OCI-LY1 (cell line): Measurements from ENCODE around the gene KCNF1.

Experiments used
- H2AFZ ChIP-seq: fragments of 200-600 bp; sonication (generic), shearing (Covaris generic); 2 replicates; pipeline ENCODE4 v1.6.0; 2014; ENCODE audit warnings: antibody characterized with exemption, mild to moderate bottlenecking, low read length
- H3F3A ChIP-seq: fragments of 200-600 bp; sonication (generic), shearing (Covaris generic); 2 replicates; pipeline ENCODE4 v1.6.0; 2014; ENCODE audit warnings: mild to moderate bottlenecking, antibody characterized with exemption, low read length, moderate library complexity; ENCODE audit not compliant: insufficient read depth
- H3K27ac ChIP-seq: fragments of 200-600 bp; sonication (generic); 2 replicates; pipeline ENCODE4 v1.5.1; 2014; ENCODE audit warnings: low read length, mixed run types, mild to moderate bottlenecking, low read depth; ENCODE audit not compliant: poor library complexity, severe bottlenecking
- H3K27me3 ChIP-seq: fragments of 200-600 bp; sonication (generic); 2 replicates; pipeline ENCODE4 v1.6.0; 2014; ENCODE audit warnings: antibody characterized with exemption, mild to moderate bottlenecking, low read length, moderate library complexity; ENCODE audit not compliant: insufficient read depth
- H3K36me3 ChIP-seq: fragments of 200-600 bp; sonication (generic); 2 replicates; pipeline ENCODE4 v1.6.1; 2014; ENCODE audit warnings: mild to moderate bottlenecking, antibody characterized with exemption, low read length, moderate library complexity, mixed read lengths; ENCODE audit not compliant: insufficient read depth
- H3K4me1 ChIP-seq: fragments of 200-600 bp; sonication (generic); 2 replicates; pipeline ENCODE4 v1.5.1; 2014; ENCODE audit warnings: mild to moderate bottlenecking, low read length, moderate library complexity; ENCODE audit not compliant: insufficient read depth, severe bottlenecking
- H3K4me2 ChIP-seq: fragments of 200-600 bp; sonication (generic), shearing (Covaris generic); 2 replicates; pipeline ENCODE4 v1.6.1; 2014; ENCODE audit warnings: low read length
- H3K4me3 ChIP-seq: fragments of 200-600 bp; sonication (generic); 2 replicates; pipeline ENCODE4 v1.5.1; 2014; ENCODE audit warnings: low read length, low read depth, mild to moderate bottlenecking, mixed read lengths; ENCODE audit not compliant: poor library complexity, severe bottlenecking
- H3K79me2 ChIP-seq: fragments of 200-600 bp; shearing (Covaris generic); 2 replicates; pipeline ENCODE4 v1.6.1; 2016; ENCODE audit warnings: mixed run types, low read length, mixed read lengths; ENCODE audit not compliant: insufficient read depth
- H3K9ac ChIP-seq: fragments of 200-600 bp; sonication (generic), shearing (Covaris generic); 2 replicates; pipeline ENCODE4 v1.6.1; 2014; ENCODE audit warnings: mild to moderate bottlenecking, low read length, mixed read lengths
- H3K9me2 ChIP-seq: fragments of 200-600 bp; sonication (generic), shearing (Covaris generic); 2 replicates; pipeline ENCODE4 v1.6.1; 2014; ENCODE audit warnings: low read depth, mild to moderate bottlenecking, low read length, mixed read lengths
- H3K9me3 ChIP-seq: fragments of 200-600 bp; shearing (Covaris generic); 2 replicates; pipeline ENCODE4 v1.6.1; 2014; ENCODE audit warnings: low read length, mixed read lengths
- H4K20me1 ChIP-seq: fragments of 200-600 bp; sonication (generic), shearing (Covaris generic); 2 replicates; pipeline ENCODE4 v1.6.0; 2016; ENCODE audit warnings: mild to moderate bottlenecking, low read length; ENCODE audit not compliant: insufficient read depth
- EZH2 ChIP-seq: fragments of 200-600 bp; sonication (generic), shearing (Covaris generic); IDR thresholded peaks from 2 replicates; pipeline ENCODE4 v1.8.0; 2017; ENCODE audit warnings: borderline replicate concordance, mixed run types, mild to moderate bottlenecking, antibody characterized with exemption, low read length, moderate library complexity, mixed read lengths
- TF ChIP-seq, protein P1 (sequence below): fragments of 200-600 bp; sonication (generic), shearing (Covaris generic); IDR thresholded peaks from 2 replicates; pipeline ENCODE4 v1.5.1; 2017; ENCODE audit warnings: mild to moderate bottlenecking, antibody characterized with exemption, low read length, moderate library complexity, mixed read lengths

The KCNF1 gene

DNA sequence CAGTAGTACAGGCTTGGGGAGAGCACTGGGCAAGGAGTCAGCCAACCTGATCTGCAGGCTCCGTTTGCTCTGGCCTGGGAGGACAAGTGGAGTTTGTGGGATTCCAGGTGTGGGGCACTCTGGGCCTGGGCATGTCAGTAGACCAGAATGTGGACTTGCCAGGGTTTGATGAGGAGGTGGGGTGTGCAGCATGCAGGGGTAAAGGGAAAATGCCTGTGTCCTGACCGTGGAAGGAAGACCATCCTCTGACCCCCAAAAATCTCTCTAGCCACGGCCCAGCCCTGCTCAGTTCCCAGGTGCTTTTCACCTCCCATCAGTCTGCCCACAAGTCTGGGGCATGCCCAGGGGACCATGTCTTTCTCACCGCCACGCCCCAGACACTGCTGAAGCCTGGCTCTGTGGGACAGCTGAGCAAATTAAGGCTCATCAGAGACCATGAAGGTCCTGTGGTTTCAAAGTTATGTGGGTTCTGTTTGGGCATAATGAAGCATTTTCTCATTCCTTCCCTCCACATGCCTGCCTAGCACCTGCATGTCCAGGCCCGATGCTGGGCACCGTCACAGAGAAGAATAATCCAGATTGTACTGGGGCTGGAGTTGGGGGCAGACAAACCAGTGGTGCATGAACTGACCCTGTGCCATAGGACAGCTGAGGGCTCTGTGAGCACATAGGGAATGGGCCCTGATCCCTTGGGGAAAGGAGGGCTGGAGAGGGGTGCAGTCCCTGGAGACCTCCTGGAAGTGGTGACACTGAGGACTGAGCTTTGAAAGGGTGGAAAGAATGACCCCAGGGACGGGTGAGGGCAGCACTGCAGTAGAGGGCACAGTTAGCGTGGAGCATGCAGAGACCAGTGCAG lies 6.5 kb upstream of the KCNF1 start:
- H3K4me2 ChIP-seq = no peak overlapping the region
- peaks cover 5% of the 10 kb centered on the region; the same call in 1 of the 2 replicates for H3K27me3 ChIP-seq
- H3K4me3 ChIP-seq = no peak overlapping the region
- no peak overlapping the region for H2AFZ ChIP-seq
- no peaks in the 10 kb centered on the region for H4K20me1 ChIP-seq
- H3K4me1 ChIP-seq = no peaks in the 10 kb centered on the region
- no peak overlapping the region for H3K27ac ChIP-seq
- H3K9me3 ChIP-seq = no peaks in the 10 kb centered on the region
- H3K79me2 ChIP-seq = no peaks in the 10 kb centered on the region
- no peaks in the 10 kb centered on the region for H3F3A ChIP-seq
- no peaks in the 10 kb centered on the region for H3K36me3 ChIP-seq
- no peak overlapping the region for H3K9ac ChIP-seq
- TF ChIP-seq, protein P1, sequence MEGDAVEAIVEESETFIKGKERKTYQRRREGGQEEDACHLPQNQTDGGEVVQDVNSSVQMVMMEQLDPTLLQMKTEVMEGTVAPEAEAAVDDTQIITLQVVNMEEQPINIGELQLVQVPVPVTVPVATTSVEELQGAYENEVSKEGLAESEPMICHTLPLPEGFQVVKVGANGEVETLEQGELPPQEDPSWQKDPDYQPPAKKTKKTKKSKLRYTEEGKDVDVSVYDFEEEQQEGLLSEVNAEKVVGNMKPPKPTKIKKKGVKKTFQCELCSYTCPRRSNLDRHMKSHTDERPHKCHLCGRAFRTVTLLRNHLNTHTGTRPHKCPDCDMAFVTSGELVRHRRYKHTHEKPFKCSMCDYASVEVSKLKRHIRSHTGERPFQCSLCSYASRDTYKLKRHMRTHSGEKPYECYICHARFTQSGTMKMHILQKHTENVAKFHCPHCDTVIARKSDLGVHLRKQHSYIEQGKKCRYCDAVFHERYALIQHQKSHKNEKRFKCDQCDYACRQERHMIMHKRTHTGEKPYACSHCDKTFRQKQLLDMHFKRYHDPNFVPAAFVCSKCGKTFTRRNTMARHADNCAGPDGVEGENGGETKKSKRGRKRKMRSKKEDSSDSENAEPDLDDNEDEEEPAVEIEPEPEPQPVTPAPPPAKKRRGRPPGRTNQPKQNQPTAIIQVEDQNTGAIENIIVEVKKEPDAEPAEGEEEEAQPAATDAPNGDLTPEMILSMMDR = no peak
- no peak for TF ChIP-seq EZH2
- no peaks in the 10 kb centered on the region for H3K9me2 ChIP-seq

DNA sequence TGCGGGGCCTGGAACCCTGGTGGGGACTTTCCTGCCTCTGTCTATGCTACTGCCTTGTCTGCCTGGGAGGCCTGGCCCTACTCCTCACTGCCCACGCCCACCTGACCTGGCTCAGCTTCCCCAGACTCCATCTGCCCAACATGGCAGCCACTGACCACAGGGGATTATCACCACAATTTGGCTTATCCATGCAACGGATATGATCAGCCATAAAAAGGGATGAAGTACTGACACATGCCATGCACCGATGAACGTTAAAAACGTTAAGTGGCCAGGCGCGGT lies 5.9 kb upstream of the KCNF1 start:
- no peaks in the 10 kb centered on the region for H3K4me1 ChIP-seq
- H3K27ac ChIP-seq = no peak overlapping the region
- no peak overlapping the region for H2AFZ ChIP-seq
- TF ChIP-seq EZH2 = no peak
- TF ChIP-seq, protein P1 = no peak
- H3K9me2 ChIP-seq = no peaks in the 10 kb centered on the region
- peaks cover 5% of the 10 kb centered on the region; the same call in 1 of the 2 replicates for H3K27me3 ChIP-seq
- no peak overlapping the region for H3K4me2 ChIP-seq
- H3F3A ChIP-seq = no peaks in the 10 kb centered on the region
- H3K9ac ChIP-seq = no peak overlapping the region
- H3K9me3 ChIP-seq = no peaks in the 10 kb centered on the region
- H4K20me1 ChIP-seq = no peaks in the 10 kb centered on the region
- H3K4me3 ChIP-seq = no peak overlapping the region
- no peaks in the 10 kb centered on the region for H3K79me2 ChIP-seq
- no peaks in the 10 kb centered on the region for H3K36me3 ChIP-seq

DNA sequence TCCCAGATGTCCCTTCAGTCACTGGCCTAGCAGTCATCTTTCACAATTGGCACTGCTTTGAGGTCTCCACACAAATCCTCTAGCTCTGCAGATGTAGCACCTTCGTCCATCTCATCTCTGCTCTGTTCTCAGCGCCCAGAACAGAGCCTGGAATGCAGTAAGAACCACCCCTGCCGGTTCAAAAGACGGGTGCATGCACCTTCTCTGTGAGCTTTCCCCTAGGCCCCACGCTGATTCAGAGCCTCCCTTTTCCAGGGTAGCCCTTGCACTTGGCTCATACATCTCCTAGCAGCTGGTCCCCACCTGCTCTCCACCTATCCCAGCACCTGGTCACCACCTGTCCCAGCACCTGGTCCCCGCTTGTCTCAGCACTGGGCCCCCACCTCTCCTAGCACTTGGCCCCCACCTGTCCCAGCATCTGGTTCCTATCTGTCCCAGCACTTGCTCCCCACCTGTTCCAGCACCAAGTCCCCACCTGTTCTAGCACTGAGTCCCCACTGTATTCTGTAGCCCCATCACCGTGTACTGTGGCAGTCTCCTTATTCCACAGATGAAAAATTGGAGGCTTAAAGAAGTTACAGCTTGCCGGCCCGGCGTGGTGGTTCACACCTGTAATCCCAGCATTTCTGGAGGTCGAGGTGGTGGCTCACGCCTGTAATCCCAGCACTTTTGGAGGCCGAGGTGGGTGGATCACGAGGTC lies 4.7 kb upstream of the KCNF1 start:
- TF ChIP-seq, protein P1 = no peak
- no peak for TF ChIP-seq EZH2
- Histone ChIP-seq H2AFZ (no peak overlapping the region), H3K9me3 (no peaks in the 10 kb centered on the region)

More for the DNA sequence above, 4.7 kb upstream of the KCNF1 start:
- H3K9ac ChIP-seq = no peak overlapping the region
- H3F3A ChIP-seq = no peaks in the 10 kb centered on the region
- H3K79me2 ChIP-seq = no peaks in the 10 kb centered on the region
- no peak overlapping the region for H3K4me3 ChIP-seq
- H3K9me2 ChIP-seq = no peaks in the 10 kb centered on the region
- H3K27me3 ChIP-seq = peaks cover 5% of the 10 kb centered on the region; the same call in 1 of the 2 replicates
- no peaks in the 10 kb centered on the region for H4K20me1 ChIP-seq
- no peak overlapping the region for H3K4me2 ChIP-seq
- H3K4me1 ChIP-seq = no peaks in the 10 kb centered on the region
- no peaks in the 10 kb centered on the region for H3K36me3 ChIP-seq
- H3K27ac ChIP-seq = no peak overlapping the region
